Activated CD8-positive, alpha-beta memory T cell treated with anti-CD3 and anti-CD28 coated beads for 36 hours (primary cell): ENCODE measurements around the gene PRR5. TPM values are rescaled to one million over a fixed set of nuclear protein-coding genes. Genes with fewer than 3 reads are reported as not detected.

Experiments used
- CTCF ChIA-PET: fragments of 350-600 bp; sonication (Branson Sonifier 250); formaldehyde crosslinking; loops from one replicate; lab custom pipeline; 2021; ENCODE audit warnings: antibody characterized with exemption; lab: Charles Lee
- POLR2A ChIA-PET: fragments of 350-600 bp; sonication (Branson Sonifier 250); formaldehyde crosslinking; loops from one replicate; lab custom pipeline; 2021; ENCODE audit warnings: antibody characterized with exemption; lab: Charles Lee
- total RNA-seq, 2 experiments: library from RNA; stranded (reverse); gene quantifications; one replicate each; pipeline ENCODE4 v1.2.3, GENCODE V29; 2021

Gene PRR5
- total RNA-seq, 2 experiments from 2014 or later: 22.5 to 25.4 TPM

- POLR2A ChIA-PET: no interaction called here
Measured at GRCh38 chr22:44786610-44787009, 84.6 kb downstream of the PRR5 start.

More at GRCh38 chr22:44786610-44787009, 84.6 kb downstream of the PRR5 start:
- CTCF ChIA-PET: no interaction called here

Other genes with a start within 250 kb of the PRR5 start
- gene RTL6, start 204.0 kb upstream of the PRR5 start, total RNA-seq: 10 to 100 TPM; 14.4 to 14.9 TPM
- 1 to 10 TPM in 1 of 2 experiments, under 1 TPM in 1; 0.82 to 1.1 TPM for gene ARHGAP8, start 50.4 kb downstream of the PRR5 start, total RNA-seq